Measurements from ENCODE around the gene SATB1. TPM values are rescaled to one million over a fixed set of nuclear protein-coding genes. Genes with fewer than 3 reads are reported as not detected.
"Not testable (repeated sequence)": the region's sequence is repeated elsewhere in the genome, so short reads cannot be mapped to it uniquely, and the experiment has no call there.

SATB1 gene
- total RNA-seq: 30.2 TPM
- long read RNA-seq, full-length matches to known transcripts: 27 of 42 reads
- long read RNA-seq, partial matches to known transcripts: 8 of 42 reads
- long read RNA-seq, other reads (novel, unspliced or antisense): 7 of 42 reads

GRCh38 chr3:18424729-18425640 lies at the start of gene SATB1:
TSS of gene SATB1 (minus strand) at chr3:18425339. CDS start at chr3:18420967, 4,372 bp downstream.
- no peaks in the 10 kb centered on the region for H3K36me3 ChIP-seq
- intact Hi-C loops (cut with DNase I): no loop called here

GRCh38 chr3:18474202-18474601 lies 49.1 kb upstream of the SATB1 start:
- no peak overlapping the region for H3K4me3 ChIP-seq
- ATAC-seq: no peak
- no peak for DNase-seq

More at GRCh38 chr3:18424729-18425640, at the start of gene SATB1:
- no peaks in the 10 kb centered on the region for H3K9me3 ChIP-seq
- H3K27me3 ChIP-seq (ENCODE audit: low read depth): no peaks in the 10 kb centered on the region
- H3K4me3 ChIP-seq: peak within 1 kb of the TSS; percentile 80
- TF ChIP-seq CTCF (IDR thresholded peaks at IDR 0.05): no peak
- peak; percentile 91 for ATAC-seq
- peak; percentile 89 for DNase-seq
- peak within 1 kb of the TSS; percentile 86 for H3K27ac ChIP-seq
- peaks cover 24% of the 10 kb centered on the region for H3K4me1 ChIP-seq

GRCh38 chr3:18469775-18470174 lies 44.6 kb upstream of the SATB1 start:
- H3K36me3 ChIP-seq: no peaks in the 10 kb centered on the region
- TF ChIP-seq CTCF (IDR thresholded peaks at IDR 0.05): no peak
- H3K4me1 ChIP-seq: no peaks in the 10 kb centered on the region
- no peaks in the 10 kb centered on the region for H3K27me3 ChIP-seq (ENCODE audit: low read depth)
- no peaks in the 10 kb centered on the region for H3K9me3 ChIP-seq
- DNase-seq (no peak), ATAC-seq (no peak)
- H3K27ac ChIP-seq: no peak overlapping the region
- no peak overlapping the region for H3K4me3 ChIP-seq
- intact Hi-C loops (cut with DNase I): no loop called here

More at GRCh38 chr3:18474202-18474601, 49.1 kb upstream of the SATB1 start:
- intact Hi-C loops (cut with DNase I): no loop called here
- Histone ChIP-seq H3K9me3 (no peaks in the 10 kb centered on the region), H3K27ac (no peak overlapping the region), H3K27me3 (ENCODE audit: low read depth) (no peaks in the 10 kb centered on the region), H3K4me1 (no peaks in the 10 kb centered on the region), H3K36me3 (no peaks in the 10 kb centered on the region)
- no peak for TF ChIP-seq CTCF (IDR thresholded peaks at IDR 0.05)

GRCh38 chr3:18466136-18466535 lies 41.0 kb upstream of the SATB1 start:
- no peak for TF ChIP-seq CTCF (IDR thresholded peaks at IDR 0.05)
- H3K9me3 ChIP-seq: peaks cover 8% of the 10 kb centered on the region
- H3K36me3 ChIP-seq: no peaks in the 10 kb centered on the region
- H3K27ac ChIP-seq: no peak overlapping the region
- DNase-seq (no peak), ATAC-seq (no peak)
- intact Hi-C loops (cut with DNase I): no loop called here
- H3K4me1 ChIP-seq: no peaks in the 10 kb centered on the region
- H3K27me3 ChIP-seq (ENCODE audit: low read depth): no peaks in the 10 kb centered on the region
- no peak overlapping the region for H3K4me3 ChIP-seq

- Histone ChIP-seq H3K4me1 (no peaks in the 10 kb centered on the region), H3K36me3 (no peaks in the 10 kb centered on the region), H3K9me3 (peaks cover 2% of the 10 kb centered on the region), H3K4me3 (no peak overlapping the region), H3K27me3 (ENCODE audit: low read depth) (no peaks in the 10 kb centered on the region), H3K27ac (no peak overlapping the region)
- no peak for ATAC-seq
- intact Hi-C loops (cut with DNase I): no loop called here
- TF ChIP-seq CTCF (IDR thresholded peaks at IDR 0.05): no peak
- DNase-seq: no peak
Observed at GRCh38 chr3:18454766-18455165, 29.6 kb upstream of the SATB1 start.

GRCh38 chr3:18449618-18450017 lies 24.5 kb upstream of the SATB1 start:
- H3K27ac ChIP-seq; ATAC-seq; H3K36me3 ChIP-seq; DNase-seq; intact Hi-C loops (cut with DNase I); H3K4me3 ChIP-seq: not testable (repeated sequence)
- Histone ChIP-seq H3K27me3 (ENCODE audit: low read depth) (peaks cover 10% of the 10 kb centered on the region), H3K9me3 (peaks cover 11% of the 10 kb centered on the region), H3K4me1 (peaks cover 10% of the 10 kb centered on the region)
